ENCODE data around the gene FBXO33.

The FBXO33 gene

DNA sequence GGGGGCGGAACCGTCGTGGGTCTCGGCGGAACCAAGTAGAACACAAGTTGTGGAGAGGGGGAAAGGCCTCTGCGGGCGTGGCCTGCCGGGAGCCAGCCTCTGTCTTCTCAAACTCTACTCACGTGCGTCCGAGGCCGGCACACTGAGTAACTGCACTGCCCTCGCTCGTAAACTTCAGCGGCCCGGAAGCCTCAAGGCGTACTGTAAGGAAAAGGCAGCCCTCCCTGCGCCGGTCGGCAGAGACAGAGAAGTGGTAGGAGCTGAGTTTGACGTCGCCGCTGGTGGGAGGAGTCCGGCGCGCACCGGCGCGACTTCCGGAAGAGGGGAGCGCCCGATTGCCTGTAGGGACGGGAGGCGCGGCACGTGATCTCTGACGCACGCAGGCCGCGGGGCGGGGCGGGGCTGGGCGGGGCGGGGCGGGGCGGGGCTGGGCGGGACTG is at the start of gene FBXO33:
Gene FBXO33, minus strand, starts transcription at position 255 of the 440 bp plus-strand sequence. CDS start 271 bp downstream, outside the sequence.
- Mint-ChIP-seq H3K9me3 (no peaks in the 10 kb centered on the region), H3K4me1 (peaks cover 35% of the 10 kb centered on the region), H3K27me3 (no peaks in the 10 kb centered on the region), H3K27ac (peak within 1 kb of the TSS; percentile 100), H3K4me3 (peak within 1 kb of the TSS; percentile 99 to 100)
- DNase-seq (peak; percentile 98), ATAC-seq (peak; percentile 89)

DNA sequence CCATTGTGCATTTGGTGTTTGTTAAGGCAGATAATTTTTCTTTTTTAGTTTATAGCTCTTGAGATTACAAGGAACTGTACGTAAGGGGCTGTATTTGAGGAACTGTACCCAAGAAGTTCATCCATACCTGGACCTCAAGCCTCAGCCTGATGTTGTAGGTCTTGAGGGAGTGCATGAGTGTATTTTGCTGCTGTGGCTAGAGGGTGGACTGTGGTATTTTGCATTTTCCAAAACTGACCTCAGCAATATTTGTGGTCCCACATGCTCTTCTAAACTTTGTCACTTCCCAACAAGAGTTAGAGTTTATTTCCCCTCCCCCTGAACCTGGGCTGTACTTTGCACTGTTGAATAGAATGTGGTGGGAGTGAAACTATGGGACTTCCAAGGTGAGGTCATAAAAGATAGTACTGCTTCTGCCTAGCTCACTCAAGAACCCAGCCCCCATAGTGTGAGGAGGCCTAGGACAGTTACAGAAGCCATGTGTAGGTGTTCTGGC is 42.2 kb upstream of the FBXO33 start:
- peak overlapping the region in 1 of 2 donors; percentile 18 for H3K4me3 Mint-ChIP-seq
- peaks cover 11% of the 10 kb centered on the region for H3K4me1 Mint-ChIP-seq
- DNase-seq (peak in 1 of 2 donors; percentile 30), ATAC-seq (peak; percentile 99)
- peaks cover 0 to 9% of the 10 kb centered on the region in 2 donors for H3K9me3 Mint-ChIP-seq
- H3K27ac Mint-ChIP-seq = no peak overlapping the region
- no peaks in the 10 kb centered on the region for H3K27me3 Mint-ChIP-seq

DNA sequence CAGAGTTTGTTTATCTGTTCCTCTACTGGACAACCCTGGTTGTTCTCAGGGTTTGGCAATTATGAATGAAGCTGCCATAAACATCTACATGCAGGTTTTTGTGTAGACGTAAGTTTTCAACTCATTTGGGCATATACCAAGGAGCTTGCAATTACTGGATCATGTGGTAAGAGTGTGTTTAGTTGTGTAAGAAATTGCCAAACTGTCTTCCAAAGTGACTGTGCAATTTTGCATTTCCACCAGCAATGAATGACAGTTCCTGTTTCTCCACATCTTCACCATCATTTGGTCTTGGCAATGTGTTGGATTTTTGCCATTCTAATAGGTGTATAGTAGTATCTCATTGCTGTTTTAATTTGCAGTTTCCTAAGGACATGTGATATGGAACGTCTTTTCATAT is 39.8 kb upstream of the FBXO33 start:
- no peaks in the 10 kb centered on the region for H3K9me3 Mint-ChIP-seq
- no peak for ATAC-seq
- H3K4me1 Mint-ChIP-seq = peaks cover 20% of the 10 kb centered on the region
- no peak overlapping the region for H3K4me3 Mint-ChIP-seq
- H3K27ac Mint-ChIP-seq = no peak overlapping the region
- DNase-seq = no peak
- no peaks in the 10 kb centered on the region for H3K27me3 Mint-ChIP-seq

DNA sequence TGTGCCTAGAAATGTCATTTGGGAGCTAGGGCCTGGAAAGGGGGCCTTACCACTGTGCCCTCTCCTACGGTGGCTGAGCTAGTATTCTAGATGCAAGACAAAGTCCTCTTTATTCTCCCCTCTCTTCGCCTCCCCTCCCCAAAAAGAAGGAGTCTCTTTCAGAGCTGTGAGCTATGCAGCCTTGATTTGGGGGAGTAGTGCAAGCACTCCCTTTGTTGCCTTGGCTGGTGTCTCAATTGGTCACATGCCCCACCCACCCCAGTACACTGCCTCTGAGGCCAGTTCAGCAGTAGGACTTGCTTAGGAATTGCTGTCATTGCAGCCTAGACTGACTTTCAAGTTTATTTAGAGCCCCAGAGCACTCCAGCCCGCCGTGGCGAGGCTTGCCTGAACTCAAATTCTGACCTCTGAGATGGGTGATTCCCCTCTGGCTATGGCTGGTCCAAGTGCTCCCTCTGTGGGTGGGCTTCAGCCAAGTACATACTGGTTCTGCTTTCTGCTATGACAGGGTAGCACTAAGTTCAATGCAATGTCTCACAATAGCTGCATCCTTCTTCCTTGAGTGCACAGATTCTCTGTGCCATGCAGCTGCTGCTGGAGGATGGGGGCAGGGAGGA is 37.0 kb upstream of the FBXO33 start:
- no peak overlapping the region for H3K4me3 Mint-ChIP-seq
- peaks cover 24% of the 10 kb centered on the region for H3K4me1 Mint-ChIP-seq
- H3K9me3 Mint-ChIP-seq = no peaks in the 10 kb centered on the region
- DNase-seq = peak; percentile 55 to 58
- H3K27ac Mint-ChIP-seq = peak overlapping the region in 1 of 2 donors; percentile 12
- ATAC-seq = peak; percentile 90
- H3K27me3 Mint-ChIP-seq = peaks cover 19% of the 10 kb centered on the region

- Mint-ChIP-seq H3K4me1 (peaks cover 22% of the 10 kb centered on the region), H3K27me3 (peaks cover 27% of the 10 kb centered on the region), H3K4me3 (no peak overlapping the region), H3K9me3 (no peaks in the 10 kb centered on the region), H3K27ac (no peak overlapping the region)
- ATAC-seq (peak; percentile 70), DNase-seq (peak in 1 of 2 donors; percentile 44)
These were observed 35.8 kb upstream of the FBXO33 start for GRCh38 chr14:39467889-39468524.

DNA sequence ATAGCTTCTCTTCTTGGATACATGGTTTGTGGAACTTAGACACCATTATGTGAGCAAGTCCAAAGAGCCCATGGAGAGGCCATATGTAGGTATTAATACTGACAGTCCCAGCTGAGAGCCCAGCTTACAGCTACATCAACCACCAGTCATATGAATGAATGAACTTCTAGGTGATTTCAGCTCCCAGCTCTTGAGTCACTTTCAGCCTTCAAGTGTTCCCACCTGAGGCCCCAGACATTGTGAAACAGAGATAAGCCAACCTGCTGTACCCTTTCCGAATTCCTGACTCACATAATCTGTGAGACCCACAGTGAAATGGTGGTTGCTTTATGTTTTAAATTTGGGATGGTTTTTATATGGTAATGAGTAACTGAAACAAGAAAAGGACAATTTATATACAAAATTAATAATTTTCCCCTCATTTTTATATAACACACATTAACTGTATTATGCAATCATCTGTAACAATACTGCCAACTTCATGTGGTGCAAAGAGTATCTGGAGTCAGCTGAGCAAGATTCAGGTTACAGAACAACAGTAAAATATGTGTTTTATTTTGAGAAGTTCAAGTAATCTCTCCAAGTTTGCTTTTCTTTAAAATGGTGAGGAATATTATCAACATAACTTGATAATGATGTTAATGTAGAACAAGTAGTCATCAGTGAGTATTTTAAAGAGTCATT is 27.7 kb upstream of the FBXO33 start:
- peaks cover 7 to 9% of the 10 kb centered on the region in 2 donors for H3K9me3 Mint-ChIP-seq
- H3K4me3 Mint-ChIP-seq = no peak overlapping the region
- peaks cover 11% of the 10 kb centered on the region for H3K4me1 Mint-ChIP-seq
- DNase-seq (no peak), ATAC-seq (peak; percentile 64)
- H3K27me3 Mint-ChIP-seq = peaks cover 14% of the 10 kb centered on the region
- H3K27ac Mint-ChIP-seq = no peak overlapping the region

GRCh38 chr14:39456702-39457250 is 24.5 kb upstream of the FBXO33 start:
- Mint-ChIP-seq H3K4me3 (no peak overlapping the region), H3K9me3 (peaks cover 7 to 9% of the 10 kb centered on the region in 2 donors), H3K4me1 (peaks cover 16% of the 10 kb centered on the region), H3K27me3 (no peaks in the 10 kb centered on the region), H3K27ac (no peak overlapping the region)
- ATAC-seq (no peak), DNase-seq (no peak)

DNA sequence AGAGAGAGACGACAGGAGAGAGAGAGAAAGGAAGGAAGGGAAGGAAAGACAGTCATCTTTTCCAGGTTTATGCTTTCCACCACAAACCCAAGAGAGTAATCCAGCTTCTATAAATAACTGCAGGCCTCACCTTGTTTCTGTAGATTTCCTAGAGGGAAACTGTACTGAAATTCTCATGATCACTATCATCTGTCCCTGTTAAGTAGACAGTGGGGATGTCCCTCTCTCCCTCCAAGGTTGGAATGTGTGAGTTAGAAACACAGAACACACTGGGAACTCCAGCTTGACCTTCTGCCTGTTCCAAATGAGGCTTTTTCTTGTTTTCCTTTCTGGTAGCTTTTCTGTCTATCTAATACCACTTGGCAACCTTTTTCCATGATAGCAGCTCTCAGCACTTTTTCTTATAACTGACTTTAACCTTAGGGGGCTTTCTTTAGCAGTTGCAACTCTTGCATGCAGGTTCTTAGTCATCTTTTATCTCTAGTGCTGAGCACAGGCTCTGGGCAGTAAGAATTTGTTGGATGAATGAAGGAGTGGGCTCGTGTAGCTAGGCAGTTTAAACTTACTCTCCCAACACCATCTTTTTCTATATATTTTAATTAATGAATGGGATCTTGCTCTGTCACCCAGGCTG is 22.8 kb upstream of the FBXO33 start:
- Mint-ChIP-seq H3K27me3 (no peaks in the 10 kb centered on the region), H3K4me3 (no peak overlapping the region), H3K4me1 (peaks cover 24% of the 10 kb centered on the region), H3K9me3 (peaks cover 7 to 9% of the 10 kb centered on the region in 2 donors), H3K27ac (peak overlapping the region in 1 of 2 donors; percentile 59)
- ATAC-seq (no peak), DNase-seq (no peak)

DNA sequence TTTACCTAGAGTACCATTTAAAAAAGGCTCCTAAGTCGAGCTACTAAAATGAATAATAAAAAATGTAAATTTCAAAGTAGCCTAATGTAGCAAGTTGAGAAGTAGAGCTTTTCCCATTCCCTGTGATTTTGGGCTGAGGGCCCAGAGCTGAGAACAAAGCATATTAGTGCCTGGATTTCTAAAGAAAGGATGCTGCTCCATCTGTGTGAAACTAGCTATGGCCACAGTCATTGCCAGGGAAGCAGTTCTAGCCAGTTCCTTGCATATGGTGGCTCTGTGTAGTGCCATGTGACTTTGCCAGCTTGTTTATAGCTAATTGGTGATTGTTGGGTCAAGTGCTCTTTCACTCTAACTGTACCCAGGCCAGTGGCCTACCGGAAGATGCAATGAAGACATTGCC is 20.4 kb upstream of the FBXO33 start:
- Mint-ChIP-seq H3K27ac (no peak overlapping the region), H3K27me3 (no peaks in the 10 kb centered on the region), H3K9me3 (peaks cover 7 to 8% of the 10 kb centered on the region in 2 donors), H3K4me3 (no peak overlapping the region), H3K4me1 (peaks cover 42% of the 10 kb centered on the region)
- DNase-seq (no peak), ATAC-seq (no peak)

GRCh38 chr14:39451811-39452210 is 19.6 kb upstream of the FBXO33 start:
- DNase-seq (no peak), ATAC-seq (peak; percentile 73)
- Mint-ChIP-seq H3K27me3 (no peaks in the 10 kb centered on the region), H3K4me3 (peak overlapping the region in 1 of 2 donors; percentile 11), H3K9me3 (peaks cover 0 to under 1% of the 10 kb centered on the region in 2 donors), H3K4me1 (peaks cover 50% of the 10 kb centered on the region), H3K27ac (no peak overlapping the region)

GRCh38 chr14:39447175-39447661 is 15.0 kb upstream of the FBXO33 start:
- H3K27ac Mint-ChIP-seq = peak overlapping the region; percentile 3 to 44
- peak overlapping the region; percentile 29 to 65 for H3K4me3 Mint-ChIP-seq
- DNase-seq = no peak
- peaks cover 72% of the 10 kb centered on the region for H3K4me1 Mint-ChIP-seq
- H3K27me3 Mint-ChIP-seq = no peaks in the 10 kb centered on the region
- H3K9me3 Mint-ChIP-seq = no peaks in the 10 kb centered on the region
- ATAC-seq = peak; percentile 28

DNA sequence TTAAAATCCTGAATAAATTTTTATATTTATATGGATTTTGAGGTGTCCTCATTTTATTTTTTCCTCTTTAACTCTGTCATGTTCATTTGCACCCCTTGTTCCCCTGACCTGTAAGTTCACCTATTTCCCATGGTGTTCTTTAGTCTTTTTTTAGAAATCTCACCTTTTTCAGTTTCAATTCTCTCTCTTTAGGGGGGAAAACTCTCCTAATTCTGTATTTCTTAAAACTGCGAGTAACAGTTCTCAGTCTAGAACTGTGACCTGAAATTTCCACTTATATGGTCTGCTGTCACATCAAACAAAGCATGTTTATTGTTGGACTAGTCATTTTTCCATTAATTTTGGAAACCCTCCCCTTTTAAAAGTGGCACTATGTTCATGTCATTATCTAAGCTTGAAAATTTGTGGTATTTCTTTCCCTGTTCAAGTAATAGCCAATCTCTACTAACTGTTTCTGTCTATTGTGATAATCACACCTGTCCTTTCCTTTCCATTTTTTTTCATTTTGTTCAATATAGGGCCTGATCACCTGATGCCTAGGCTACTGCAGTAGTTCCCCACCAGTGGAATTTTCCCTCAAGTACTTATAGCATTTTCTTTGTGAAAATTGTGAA is 14.0 kb upstream of the FBXO33 start:
- H3K9me3 Mint-ChIP-seq = peaks cover 0 to 7% of the 10 kb centered on the region in 2 donors
- H3K27me3 Mint-ChIP-seq = no peaks in the 10 kb centered on the region
- peaks cover 62% of the 10 kb centered on the region for H3K4me1 Mint-ChIP-seq
- H3K4me3 Mint-ChIP-seq = peak overlapping the region; percentile 57 to 65
- peak overlapping the region; percentile 83 to 84 for H3K27ac Mint-ChIP-seq
- ATAC-seq (peak; percentile 58), DNase-seq (no peak)

- Mint-ChIP-seq H3K4me3 (no peak overlapping the region), H3K9me3 (peaks cover 0 to 11% of the 10 kb centered on the region in 2 donors), H3K4me1 (peaks cover 43% of the 10 kb centered on the region), H3K27me3 (no peaks in the 10 kb centered on the region), H3K27ac (no peak overlapping the region)
- DNase-seq (no peak), ATAC-seq (no peak)
These were observed 10.1 kb upstream of the FBXO33 start for GRCh38 chr14:39442293-39442692.

DNA sequence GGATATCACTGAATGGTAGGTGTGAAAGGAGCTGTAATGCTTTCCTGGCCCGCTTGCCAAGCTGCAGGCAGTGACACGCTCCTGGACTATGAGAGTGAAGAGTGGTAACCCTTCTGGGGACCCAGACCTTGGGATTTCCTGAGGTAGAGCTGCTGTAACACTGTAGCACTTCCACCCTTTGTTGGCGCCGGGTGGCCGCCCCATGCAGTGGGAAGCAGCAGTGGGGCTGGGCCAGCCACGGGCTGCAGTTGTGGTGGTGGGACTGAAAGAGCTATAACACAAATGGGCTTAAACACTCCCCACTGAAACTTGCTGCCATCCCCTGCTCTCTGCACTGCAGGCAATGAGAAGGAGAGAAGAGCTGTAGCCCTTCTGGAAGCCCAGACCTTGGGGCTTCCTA is 9.6 kb upstream of the FBXO33 start:
- ATAC-seq = no peak

GRCh38 chr14:39440975-39441374 is 8.7 kb upstream of the FBXO33 start:
- ATAC-seq = no peak
- H3K9me3 Mint-ChIP-seq = peaks cover 0 to 11% of the 10 kb centered on the region in 2 donors
- H3K4me3 Mint-ChIP-seq = no peak overlapping the region
- H3K27me3 Mint-ChIP-seq = no peaks in the 10 kb centered on the region
- peaks cover 30% of the 10 kb centered on the region for H3K4me1 Mint-ChIP-seq
- no peak overlapping the region for H3K27ac Mint-ChIP-seq
- DNase-seq = no peak

More for the DNA sequence above, 9.6 kb upstream of the FBXO33 start:
- no peak for DNase-seq
- no peak overlapping the region for H3K27ac Mint-ChIP-seq
- peaks cover 0 to 11% of the 10 kb centered on the region in 2 donors for H3K9me3 Mint-ChIP-seq
- H3K4me1 Mint-ChIP-seq = peaks cover 39% of the 10 kb centered on the region
- H3K4me3 Mint-ChIP-seq = no peak overlapping the region
- no peaks in the 10 kb centered on the region for H3K27me3 Mint-ChIP-seq
